Skeletal muscle tissue (tissue), 4 donors: ENCODE measurements around the gene TMEM42. TPM values are rescaled to one million over a fixed set of nuclear protein-coding genes. Genes with fewer than 3 reads are reported as not detected.
"Not testable (repeated sequence)": the region's sequence is repeated elsewhere in the genome, so short reads cannot be mapped to it uniquely, and the experiment has no call there.

Experiments
- H3K27ac ChIP-seq: one replicate; pipeline ENCODE4 v1.7.0; 2013; ENCODE audit warnings: mild to moderate bottlenecking, low read depth, low read length, inconsistent platforms
- H3K27me3 ChIP-seq, 3 donors: one replicate each; pipeline ENCODE4 v1.7.0; 2013; ENCODE audit warnings: low read length in 3 of 3; ENCODE audit not compliant: control insufficient read depth in 3 of 3, insufficient read depth in 3 of 3
- H3K36me3 ChIP-seq, 3 donors: one replicate each; pipeline ENCODE4 v1.7.0; 2013; ENCODE audit warnings: low read length in 3 of 3; ENCODE audit not compliant: control insufficient read depth in 3 of 3, insufficient read depth in 3 of 3
- H3K4me1 ChIP-seq, 3 donors: one replicate each; pipeline ENCODE4 v1.7.0; 2013; ENCODE audit warnings: low read length in 3 of 3, mild to moderate bottlenecking in 3 of 3; ENCODE audit not compliant: control insufficient read depth in 3 of 3, insufficient read depth in 3 of 3
- H3K4me3 ChIP-seq, 3 donors: one replicate each; pipeline ENCODE4 v1.7.0; 2013; ENCODE audit warnings: low read length in 3 of 3
- H3K9ac ChIP-seq, 3 donors: one replicate each; pipeline ENCODE4 v1.7.0; 2013; ENCODE audit warnings: low read length in 3 of 3, mild to moderate bottlenecking in 3 of 3, moderate library complexity in 2 of 3, low read depth in 1 of 3
- H3K9me3 ChIP-seq, 3 donors: one replicate each; pipeline ENCODE4 v1.7.0; 2013; ENCODE audit warnings: low read length in 3 of 3; ENCODE audit not compliant: control insufficient read depth in 3 of 3
- total RNA-seq: library from RNA; depleted of rRNA; stranded (reverse); fragments of >200 nt; gene quantifications from one replicate; pipeline ENCODE4 v1.2.3, GENCODE V29; 2014
- donor health status: Osteomylitis.

TMEM42 gene
- total RNA-seq, result 7.3 TPM

DNA sequence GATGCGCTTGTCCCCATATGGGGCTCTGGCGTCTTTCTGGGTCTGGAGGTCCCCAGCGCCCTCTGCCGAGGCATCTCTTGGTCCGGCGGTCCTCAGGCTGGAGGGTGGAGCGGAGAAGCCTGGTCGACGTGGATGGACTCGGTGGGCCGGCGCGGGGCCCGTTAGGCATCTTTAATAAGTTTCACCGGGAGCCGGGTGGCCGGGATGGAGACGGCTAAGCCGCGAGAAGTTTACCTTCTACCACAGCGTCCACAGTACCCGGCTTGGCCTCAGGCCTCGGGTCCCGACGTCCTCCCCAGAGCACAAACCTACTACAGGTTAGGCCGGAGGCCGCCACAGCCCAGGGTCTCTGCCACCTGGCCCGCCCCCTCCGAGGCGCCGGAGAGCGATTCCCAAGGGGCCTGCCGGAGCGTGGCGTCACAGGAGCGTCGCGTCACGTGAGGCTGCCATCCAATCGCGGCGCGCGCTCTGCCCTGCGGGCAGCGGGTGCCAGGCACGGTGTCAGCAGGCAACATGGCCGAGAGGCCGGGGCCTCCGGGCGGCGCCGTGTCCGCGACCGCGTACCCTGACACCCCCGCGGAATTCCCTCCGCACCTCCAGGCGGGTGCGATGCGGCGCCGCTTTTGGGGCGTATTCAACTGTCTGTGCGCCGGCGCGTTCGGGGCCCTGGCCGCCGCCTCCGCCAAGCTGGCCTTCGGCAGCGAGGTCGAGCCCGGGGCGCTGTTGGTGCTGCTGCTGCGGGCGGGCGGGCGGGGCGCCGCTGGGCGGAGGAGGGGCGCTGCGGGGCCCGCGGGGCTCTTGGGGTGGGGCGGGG, at the start of gene TMEM42:
TMEM42 (plus strand) TSS at position 501 of the 814 bp plus-strand sequence; CDS start at position 514, 13 bp downstream.
- H3K36me3 ChIP-seq, result peaks cover 0 to 2% (median 0%) of the 10 kb centered on the region in 3 donors
- H3K9me3 ChIP-seq, result no peaks in the 10 kb centered on the region
- H3K9ac ChIP-seq, result peak within 1 kb of the TSS; percentile 85 to 87 (median 86)
- H3K27me3 ChIP-seq, result no peaks in the 10 kb centered on the region
- H3K27ac ChIP-seq, result peak within 1 kb of the TSS; percentile 63
- H3K4me3 ChIP-seq, result peak within 1 kb of the TSS; percentile 88 to 93 (median 92)
- peaks cover 10 to 35% (median 15%) of the 10 kb centered on the region in 3 donors for H3K4me1 ChIP-seq

DNA sequence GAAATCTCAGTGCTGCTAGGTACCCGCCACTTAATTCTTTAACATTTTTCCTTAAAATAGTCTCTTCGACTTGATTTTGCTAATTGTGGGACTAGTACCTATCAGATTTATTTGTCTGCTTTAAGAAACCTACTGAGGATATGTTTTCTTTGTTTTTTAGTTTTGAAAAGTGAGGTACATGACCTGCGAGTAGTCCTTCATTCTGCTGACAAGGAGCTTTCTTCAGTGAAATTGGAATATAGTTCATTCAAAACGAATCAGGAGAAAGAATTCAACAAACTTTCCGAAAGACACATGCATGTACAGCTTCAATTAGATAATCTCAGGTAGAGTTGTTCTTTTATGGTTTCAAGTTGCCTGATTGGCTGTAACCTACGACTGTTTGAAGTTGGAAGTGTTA, 47.0 kb upstream of the TMEM42 start:
- no peaks in the 10 kb centered on the region for H3K4me1 ChIP-seq
- H3K4me3 ChIP-seq, result no peak overlapping the region
- H3K9ac ChIP-seq, result no peak overlapping the region
- no peaks in the 10 kb centered on the region for H3K36me3 ChIP-seq
- H3K27ac ChIP-seq, result no peak overlapping the region
- no peaks in the 10 kb centered on the region for H3K27me3 ChIP-seq
- H3K9me3 ChIP-seq, result no peaks in the 10 kb centered on the region

DNA sequence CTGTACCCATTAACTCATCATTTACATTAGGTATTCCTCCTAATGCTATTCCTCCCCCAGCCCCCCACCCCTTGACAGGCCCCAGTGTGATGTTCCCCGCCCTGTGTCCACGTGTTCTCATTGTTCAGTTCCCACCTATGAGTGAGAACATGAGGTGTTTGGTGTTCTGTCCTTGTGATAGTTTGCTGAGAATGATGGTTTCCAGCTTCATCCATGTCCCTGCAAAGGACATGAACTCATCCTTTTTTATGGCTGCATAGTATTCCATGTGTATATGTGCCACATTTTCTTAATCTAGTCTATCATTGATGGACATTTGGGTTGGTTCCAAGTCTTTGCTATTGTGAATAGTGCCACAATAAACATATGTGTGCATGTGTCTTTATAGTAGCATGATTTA, 45.4 kb upstream of the TMEM42 start:
- H3K4me1 ChIP-seq, H3K27ac ChIP-seq, H3K9me3 ChIP-seq, H3K9ac ChIP-seq, H3K36me3 ChIP-seq, H3K4me3 ChIP-seq, H3K27me3 ChIP-seq: not testable (repeated sequence)

DNA sequence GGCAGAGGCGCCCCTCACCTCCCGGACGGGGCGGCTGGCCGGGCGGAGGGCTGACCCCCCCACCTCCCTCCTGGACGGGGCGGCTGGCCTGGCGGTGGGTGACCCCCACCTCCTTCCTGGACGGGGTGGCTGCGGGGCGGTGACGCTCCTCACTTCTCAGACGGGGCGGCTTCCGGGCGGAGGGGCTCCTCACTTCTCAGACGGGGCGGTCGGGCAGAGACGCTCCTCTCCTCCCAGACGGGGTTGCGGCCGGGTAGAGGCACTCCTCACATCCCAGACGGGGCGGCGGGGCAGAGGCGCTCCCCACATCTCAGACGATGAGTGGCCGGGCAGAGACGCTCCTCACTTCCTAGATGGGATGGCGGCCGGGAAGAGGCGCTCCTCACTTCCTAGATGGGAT, 40.5 kb upstream of the TMEM42 start:
- not testable (repeated sequence) for H3K4me1 ChIP-seq, H3K36me3 ChIP-seq, H3K27me3 ChIP-seq, H3K27ac ChIP-seq, H3K4me3 ChIP-seq, H3K9ac ChIP-seq, H3K9me3 ChIP-seq

DNA sequence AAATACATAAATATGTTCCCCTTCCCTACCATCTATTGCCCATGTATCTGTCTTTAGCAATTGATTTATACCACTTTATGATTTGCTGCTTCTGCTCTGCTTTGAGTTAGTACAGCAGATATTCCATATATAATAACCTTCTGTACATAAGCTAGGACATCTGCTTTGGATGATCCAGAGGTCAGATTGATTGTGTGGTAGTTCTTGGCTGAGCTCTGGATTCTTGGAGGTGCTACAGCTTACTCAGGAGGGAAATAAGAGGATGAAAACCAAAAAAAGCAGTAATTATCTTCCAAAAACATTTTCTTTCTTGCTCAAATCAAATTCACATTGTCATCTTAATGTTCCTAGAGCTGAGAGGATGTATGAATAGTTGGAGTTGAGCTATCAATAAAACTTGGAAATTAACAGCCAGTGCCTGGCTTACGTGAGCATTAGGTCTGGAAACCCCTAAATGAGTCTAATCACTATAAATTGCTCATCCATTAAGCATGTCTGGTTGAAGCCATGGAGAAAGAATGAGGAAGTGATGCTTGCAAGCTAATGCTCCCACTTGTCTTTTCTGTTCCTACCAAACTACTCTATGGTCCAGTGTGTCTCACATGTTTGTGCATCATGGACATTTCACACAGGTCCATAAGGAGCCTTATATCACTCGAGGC, 36.3 kb upstream of the TMEM42 start:
- Histone ChIP-seq H3K9ac (no peak overlapping the region), H3K4me1 (no peaks in the 10 kb centered on the region), H3K27ac (no peak overlapping the region), H3K27me3 (no peaks in the 10 kb centered on the region), H3K9me3 (no peaks in the 10 kb centered on the region), H3K4me3 (no peak overlapping the region), H3K36me3 (no peaks in the 10 kb centered on the region)

DNA sequence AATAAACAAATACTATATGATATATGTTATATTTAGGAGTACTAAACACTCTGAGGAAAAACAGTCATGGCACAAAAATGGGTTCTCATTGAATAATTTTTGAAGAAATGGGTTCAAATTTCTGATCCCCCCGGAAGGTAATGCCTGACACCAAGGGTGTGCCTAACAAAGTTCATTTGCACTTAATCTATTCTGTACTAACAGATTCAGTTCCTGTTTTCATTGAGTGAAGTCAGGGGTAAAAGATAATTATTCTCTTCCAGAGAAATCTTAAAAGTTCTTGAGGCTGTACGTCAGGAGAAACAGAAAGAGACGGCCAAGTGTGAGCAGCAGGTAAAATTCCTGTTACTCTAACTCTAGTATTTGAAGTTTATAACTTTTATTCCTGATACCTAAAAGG, 34.5 kb upstream of the TMEM42 start:
- Histone ChIP-seq H3K27me3 (no peaks in the 10 kb centered on the region), H3K36me3 (no peaks in the 10 kb centered on the region), H3K4me3 (no peak overlapping the region), H3K9me3 (no peaks in the 10 kb centered on the region), H3K27ac (no peak overlapping the region), H3K9ac (no peak overlapping the region), H3K4me1 (no peaks in the 10 kb centered on the region)

DNA sequence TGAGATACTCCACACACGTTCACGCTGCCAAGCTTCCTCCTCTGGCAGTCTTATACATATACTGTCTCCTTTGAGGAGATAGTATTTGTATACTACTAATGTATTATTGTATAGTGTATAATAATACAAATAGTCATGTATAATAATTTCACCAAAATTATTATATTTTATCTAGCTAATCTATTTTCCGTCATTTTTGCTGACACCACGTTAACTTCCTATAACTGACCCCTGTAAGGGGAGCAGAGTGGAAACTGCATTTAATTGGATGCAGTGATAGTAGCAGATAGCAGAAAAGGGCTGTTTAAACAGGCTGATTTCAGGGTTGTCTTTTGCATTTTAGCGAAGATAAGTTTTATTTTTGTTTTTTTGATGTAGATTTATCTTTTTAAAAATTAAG, 30.5 kb upstream of the TMEM42 start:
- H3K9me3 ChIP-seq, result no peaks in the 10 kb centered on the region
- H3K9ac ChIP-seq, result no peak overlapping the region
- no peak overlapping the region for H3K27ac ChIP-seq
- H3K4me1 ChIP-seq, result no peaks in the 10 kb centered on the region
- H3K27me3 ChIP-seq, result no peaks in the 10 kb centered on the region
- H3K36me3 ChIP-seq, result no peaks in the 10 kb centered on the region
- no peak overlapping the region for H3K4me3 ChIP-seq

DNA sequence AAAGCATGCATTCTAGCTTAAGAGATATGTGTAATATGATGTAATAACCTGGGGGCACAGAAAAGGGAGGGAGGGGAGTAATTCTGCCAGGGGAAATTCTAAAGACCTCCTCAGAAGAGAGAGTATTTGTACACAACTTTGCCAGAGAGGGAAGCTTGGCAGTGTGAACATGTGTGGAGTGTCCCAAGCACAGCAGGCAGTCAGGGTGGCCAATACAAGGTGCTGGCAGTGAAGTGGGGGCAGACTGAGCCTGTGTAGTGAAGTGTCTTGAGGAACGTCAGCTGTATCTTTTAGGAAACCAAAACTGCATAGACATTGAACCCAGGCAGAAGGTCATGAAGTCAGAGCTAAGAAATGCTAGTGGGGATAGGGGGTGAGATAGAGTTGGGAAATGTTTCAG, 29.7 kb upstream of the TMEM42 start:
- no peak overlapping the region for H3K27ac ChIP-seq
- H3K36me3 ChIP-seq, result no peaks in the 10 kb centered on the region
- peaks cover 0 to 4% (median 0%) of the 10 kb centered on the region in 3 donors for H3K9me3 ChIP-seq
- H3K9ac ChIP-seq, result no peak overlapping the region
- no peak overlapping the region for H3K4me3 ChIP-seq
- no peaks in the 10 kb centered on the region for H3K4me1 ChIP-seq
- no peaks in the 10 kb centered on the region for H3K27me3 ChIP-seq

DNA sequence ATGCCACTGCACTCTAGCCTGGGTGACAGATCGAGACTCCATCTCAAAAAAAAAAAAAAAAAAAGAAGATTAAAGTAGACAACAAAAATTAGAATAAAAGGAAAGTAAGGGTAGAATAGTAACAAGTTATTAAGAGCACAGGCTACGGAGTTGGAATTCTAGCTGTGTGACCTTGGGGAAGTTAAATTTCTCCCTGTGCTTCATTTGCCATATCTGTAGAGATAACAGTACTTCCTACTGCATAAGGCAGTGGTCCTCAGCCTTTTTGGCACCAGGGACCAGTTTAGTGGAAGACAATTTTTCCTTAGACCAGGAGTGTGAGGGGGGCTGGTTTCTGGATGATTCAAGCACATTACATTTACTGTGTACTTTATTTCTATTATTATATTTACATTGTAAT, 28.7 kb upstream of the TMEM42 start:
- H3K27ac ChIP-seq, result no peak overlapping the region
- H3K9me3 ChIP-seq, result peaks cover 0 to 4% (median 0%) of the 10 kb centered on the region in 3 donors
- H3K27me3 ChIP-seq, result no peaks in the 10 kb centered on the region
- no peaks in the 10 kb centered on the region for H3K36me3 ChIP-seq
- H3K4me1 ChIP-seq, result no peaks in the 10 kb centered on the region
- H3K4me3 ChIP-seq, result no peak overlapping the region
- H3K9ac ChIP-seq, result no peak overlapping the region

DNA sequence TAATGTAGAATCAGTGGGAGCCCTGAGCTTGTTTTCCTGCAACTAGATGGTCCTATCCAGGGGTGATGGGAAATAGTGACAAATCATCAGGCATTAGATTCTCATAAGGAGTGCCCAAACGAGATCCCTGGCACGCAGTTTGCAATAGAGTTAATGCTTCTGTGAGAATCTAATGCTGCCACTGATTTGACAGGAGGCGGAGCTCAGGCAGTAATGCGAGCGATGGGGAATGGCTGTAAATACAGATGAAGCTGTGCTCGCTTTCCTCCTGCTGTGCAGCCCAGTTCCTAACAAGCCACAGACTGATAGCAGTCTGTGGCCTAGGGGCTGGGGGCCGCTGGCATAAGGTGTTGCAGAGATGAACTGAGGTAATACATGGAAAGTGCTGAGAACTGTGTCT, 28.3 kb upstream of the TMEM42 start:
- no peaks in the 10 kb centered on the region for H3K4me1 ChIP-seq
- no peaks in the 10 kb centered on the region for H3K27me3 ChIP-seq
- no peak overlapping the region for H3K4me3 ChIP-seq
- no peak overlapping the region for H3K9ac ChIP-seq
- H3K9me3 ChIP-seq, result peaks cover 0 to 4% (median 0%) of the 10 kb centered on the region in 3 donors
- no peaks in the 10 kb centered on the region for H3K36me3 ChIP-seq
- no peak overlapping the region for H3K27ac ChIP-seq
